Colonic mucosa (tissue), 4 donors: ENCODE results near the gene IGSF11. TPM values are rescaled to one million over a fixed set of nuclear protein-coding genes. Genes with fewer than 3 reads are reported as not detected.

ENCODE experiments used
- DNase-seq: peaks from one replicate; pipeline ENCODE4 v3.0.0-alpha.2; 2020
- H3K27ac ChIP-seq: fragments of 200-600 bp; one replicate; pipeline ENCODE4 v1.8.0; 2021
- H3K27me3 ChIP-seq: fragments of 200-600 bp; one replicate; pipeline ENCODE4 v1.8.0; 2021
- H3K36me3 ChIP-seq: fragments of 200-600 bp; one replicate; pipeline ENCODE4 v1.8.0; 2021
- H3K4me1 ChIP-seq: fragments of 200-600 bp; one replicate; pipeline ENCODE4 v1.8.0; 2021; ENCODE audit warnings: mild to moderate bottlenecking
- H3K4me3 ChIP-seq: fragments of 200-600 bp; one replicate; pipeline ENCODE4 v1.8.0; 2021
- H3K9ac ChIP-seq, 2 donors: one replicate each; pipeline ENCODE4 v1.7.0; 2013; ENCODE audit warnings: control low read depth in 2 of 2, low read depth in 2 of 2, low read length in 2 of 2
- H3K9me3 ChIP-seq: fragments of 200-600 bp; one replicate; pipeline ENCODE4 v1.8.0; 2021
- CTCF ChIP-seq: fragments of 200-600 bp; IDR thresholded peaks from one replicate; pipeline ENCODE4 v1.8.0; 2022; ENCODE audit warnings: antibody characterized with exemption, mild to moderate bottlenecking
- intact Hi-C: fragments of 100-400 bp; cut with DNase I; formaldehyde crosslinking; loops from one replicate; pipeline ENCODE4 v1.14.1; 2022
- total RNA-seq, 2 donors: library from RNA; stranded (reverse); fragmentation: NEBNext Ultra II Directional in 1 of 2; extraction: Animal tissue kit (Norgen Biotek cat#: 25700) in 1 of 2; gene quantifications; one replicate each; pipeline ENCODE4 v1.2.1, GENCODE V29; 2021
- donor health status: healthy.
- donor health status: DM: no; HTN: no; CAD: no.
- donor health status: DM: no; HTN: no; CAD: no.

The IGSF11 gene
- total RNA-seq, 2 donors from 2014 or later = 0.22 to 0.50 TPM

GRCh38 chr3:118946449-118946848 lies 88.2 kb downstream of the IGSF11 start:
- DNase-seq = no peak
- intact Hi-C loops = no loop called here

GRCh38 chr3:118945834-118946233 lies 88.8 kb downstream of the IGSF11 start:
- Histone ChIP-seq H3K9ac (no peak overlapping the region), H3K27ac (no peak overlapping the region), H3K9me3 (no peaks in the 10 kb centered on the region), H3K4me3 (no peak overlapping the region), H3K4me1 (no peaks in the 10 kb centered on the region), H3K27me3 (no peaks in the 10 kb centered on the region), H3K36me3 (no peaks in the 10 kb centered on the region)
- no peak for DNase-seq
- TF ChIP-seq CTCF = no peak
- intact Hi-C loops = no loop called here

More at GRCh38 chr3:118946449-118946848, 88.2 kb downstream of the IGSF11 start:
- Histone ChIP-seq H3K4me1 (no peaks in the 10 kb centered on the region), H3K27ac (no peak overlapping the region), H3K4me3 (no peak overlapping the region), H3K36me3 (no peaks in the 10 kb centered on the region), H3K27me3 (no peaks in the 10 kb centered on the region), H3K9ac (no peak overlapping the region), H3K9me3 (no peaks in the 10 kb centered on the region)
- no peak for TF ChIP-seq CTCF

GRCh38 chr3:118943597-118943996 lies 91.0 kb downstream of the IGSF11 start:
- Histone ChIP-seq H3K27me3 (no peaks in the 10 kb centered on the region), H3K27ac (no peak overlapping the region), H3K9me3 (no peaks in the 10 kb centered on the region), H3K4me3 (no peak overlapping the region), H3K4me1 (no peaks in the 10 kb centered on the region), H3K36me3 (no peaks in the 10 kb centered on the region), H3K9ac (no peak overlapping the region)
- intact Hi-C loops = no loop called here
- DNase-seq = no peak
- TF ChIP-seq CTCF = no peak

- H3K27me3 ChIP-seq = no peaks in the 10 kb centered on the region
- no peaks in the 10 kb centered on the region for H3K36me3 ChIP-seq
- H3K4me3 ChIP-seq = no peak overlapping the region
- no peaks in the 10 kb centered on the region for H3K4me1 ChIP-seq
- H3K9ac ChIP-seq = no peak overlapping the region
- no peak for TF ChIP-seq CTCF
- intact Hi-C loops = no loop called here
- H3K9me3 ChIP-seq = no peaks in the 10 kb centered on the region
- H3K27ac ChIP-seq = no peak overlapping the region
- no peak for DNase-seq
Measured at GRCh38 chr3:118942671-118943070, 92.0 kb downstream of the IGSF11 start.

- intact Hi-C loops = no loop called here
- Histone ChIP-seq H3K9ac (no peak overlapping the region), H3K27ac (no peak overlapping the region), H3K4me1 (no peaks in the 10 kb centered on the region), H3K27me3 (no peaks in the 10 kb centered on the region), H3K36me3 (no peaks in the 10 kb centered on the region), H3K4me3 (no peak overlapping the region), H3K9me3 (no peaks in the 10 kb centered on the region)
- no peak for TF ChIP-seq CTCF
- DNase-seq = no peak
Measured at GRCh38 chr3:118942195-118942594, 92.5 kb downstream of the IGSF11 start.

- Histone ChIP-seq H3K27ac (no peak overlapping the region), H3K4me1 (no peaks in the 10 kb centered on the region), H3K27me3 (no peaks in the 10 kb centered on the region), H3K4me3 (no peak overlapping the region), H3K36me3 (no peaks in the 10 kb centered on the region), H3K9ac (no peak overlapping the region), H3K9me3 (no peaks in the 10 kb centered on the region)
- no peak for TF ChIP-seq CTCF
- intact Hi-C loops = no loop called here
- no peak for DNase-seq
Measured at GRCh38 chr3:118941236-118941635, 93.4 kb downstream of the IGSF11 start.
